Aorta (tissue), 5 donors: Measurements from ENCODE around the gene CCND1. TPM values are rescaled to one million over a fixed set of nuclear protein-coding genes. Genes with fewer than 3 reads are reported as not detected.
"Not testable (repeated sequence)": the region's sequence is repeated elsewhere in the genome, so short reads cannot be mapped to it uniquely, and the experiment has no call there.

Experiments used
- ATAC-seq: fragments of 200-7000 bp; cut with Tn5 transposase; one replicate; pipeline ENCODE4 v1.9.1; 2022; ENCODE audit warnings: moderate library complexity; ENCODE audit not compliant: low FRiP score
- DNase-seq, 2 donors: peaks; one replicate each; pipeline ENCODE4 v3.0.0-alpha.2; 2020
- H3K27ac ChIP-seq, 2 donors: one replicate each; pipeline ENCODE4 v1.5.1; 2013; ENCODE audit warnings: low read length in 2 of 2, mild to moderate bottlenecking in 2 of 2, moderate library complexity in 2 of 2, control low read depth in 1 of 2, inconsistent platforms in 1 of 2, low read depth in 1 of 2
- H3K27me3 ChIP-seq, 2 donors: one replicate each; pipeline ENCODE4 v1.6.1; 2013; ENCODE audit warnings: control low read depth in 1 of 2, low read length in 1 of 2, mild to moderate bottlenecking in 1 of 2, moderate library complexity in 1 of 2; ENCODE audit not compliant: insufficient read depth in 2 of 2, control insufficient read depth in 1 of 2
- H3K36me3 ChIP-seq, 2 donors: one replicate each; pipeline ENCODE4 v1.6.1; 2013; ENCODE audit warnings: control low read depth in 1 of 2, low read length in 1 of 2, mild to moderate bottlenecking in 1 of 2; ENCODE audit not compliant: insufficient read depth in 2 of 2, control insufficient read depth in 1 of 2
- H3K4me1 ChIP-seq, 2 donors: one replicate each; pipeline ENCODE4 v1.6.1; 2013; ENCODE audit warnings: low read length in 2 of 2, control low read depth in 1 of 2, mild to moderate bottlenecking in 1 of 2, moderate library complexity in 1 of 2; ENCODE audit not compliant: insufficient read depth in 2 of 2, control insufficient read depth in 1 of 2
- H3K4me3 ChIP-seq, 2 donors: one replicate each; pipeline ENCODE4 v1.5.1; 2013; ENCODE audit warnings: low read length in 2 of 2, control low read depth in 1 of 2, mild to moderate bottlenecking in 1 of 2
- H3K9me3 ChIP-seq: one replicate; pipeline ENCODE4 v1.6.1; 2013; ENCODE audit warnings: mild to moderate bottlenecking, low read length; ENCODE audit not compliant: control insufficient read depth
- WGBS, 2 donors: extraction: QIAGEN DNeasy Blood & Tissue Kit; methylation state at CpG; one replicate each; pipeline ENCODE4 v1.1.7; 2013; 5-methylcytosine and 5-hydroxymethylcytosine counted together
- intact Hi-C, 2 donors: fragments of 100-400 bp; cut with DNase I; formaldehyde crosslinking; loops; one replicate each; pipeline versions ENCODE4 v1.14.2 to v1.15.0; 2022
- polyA plus RNA-seq, 2 donors: library from polyadenylated mRNA; stranded (reverse); fragments of 200-250 nt; gene quantifications; one replicate each; pipeline ENCODE4 v1.2.3, GENCODE V29; 2013
- total RNA-seq, 2 donors: library from RNA; stranded (reverse); fragmentation: NEBNext Ultra II Directional; extraction: Animal tissue kit (Norgen Biotek cat#: 25700); gene quantifications; one replicate each; pipeline ENCODE4 v1.2.1, GENCODE V29; 2021
- donor health status: healthy with polysubstance abuse.
- donor health status: Bipolar disorder and iron deficiency.
- donor health status: DM: no; HTN: no; CAD: no.
- donor health status: DM: no; HTN: no; CAD: no.
- donor health status: DM: yes; HTN: yes; CAD: no.

CCND1 gene
- total and polyA plus RNA-seq, 4 donors, result 20.9 to 102 (median 71.2) TPM

DNA sequence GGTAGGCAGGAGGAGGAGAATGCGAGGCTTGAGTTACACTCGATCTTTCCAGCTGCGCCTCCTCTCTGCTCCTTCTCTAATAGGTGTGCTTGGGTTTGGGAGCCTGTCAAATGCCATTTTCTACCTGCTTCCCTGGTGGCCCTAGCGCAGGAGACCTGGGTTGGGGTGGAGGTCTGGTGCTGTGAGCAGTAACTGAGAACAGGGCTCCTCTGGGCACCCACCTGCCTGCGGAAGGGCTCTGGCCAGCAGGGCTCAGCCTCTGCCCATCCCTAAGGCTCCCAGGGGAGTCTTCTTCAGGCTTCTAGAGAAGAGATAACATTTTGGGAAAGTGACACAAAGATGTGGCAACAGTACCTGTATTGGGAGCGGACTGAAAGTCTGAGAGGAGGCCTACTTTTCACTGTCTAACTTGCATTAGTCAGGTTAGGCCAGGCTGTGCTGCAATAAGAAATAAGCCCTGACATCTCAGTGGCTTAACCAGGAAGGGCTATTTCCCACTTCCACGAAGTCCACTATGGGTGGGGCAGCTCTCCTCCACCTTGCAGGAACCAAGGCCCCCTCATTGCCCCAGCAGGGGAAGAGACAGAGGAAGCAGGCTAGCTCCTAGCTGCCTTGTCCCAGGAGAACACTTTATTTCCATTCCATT is 41.8 kb downstream of the CCND1 start:
- H3K27me3 ChIP-seq, result no peaks in the 10 kb centered on the region
- 88 to 95% methylated on average over 7 of the region's 7 CpGs for WGBS, 2 donors
- no peak overlapping the region for H3K4me3 ChIP-seq
- ATAC-seq, result no peak
- no peak overlapping the region for H3K27ac ChIP-seq
- no peaks in the 10 kb centered on the region for H3K4me1 ChIP-seq
- no peaks in the 10 kb centered on the region for H3K9me3 ChIP-seq
- DNase-seq, result peak in 1 of 2 donors; percentile 57
- no peaks in the 10 kb centered on the region for H3K36me3 ChIP-seq
- intact Hi-C loops, result no loop called here

DNA sequence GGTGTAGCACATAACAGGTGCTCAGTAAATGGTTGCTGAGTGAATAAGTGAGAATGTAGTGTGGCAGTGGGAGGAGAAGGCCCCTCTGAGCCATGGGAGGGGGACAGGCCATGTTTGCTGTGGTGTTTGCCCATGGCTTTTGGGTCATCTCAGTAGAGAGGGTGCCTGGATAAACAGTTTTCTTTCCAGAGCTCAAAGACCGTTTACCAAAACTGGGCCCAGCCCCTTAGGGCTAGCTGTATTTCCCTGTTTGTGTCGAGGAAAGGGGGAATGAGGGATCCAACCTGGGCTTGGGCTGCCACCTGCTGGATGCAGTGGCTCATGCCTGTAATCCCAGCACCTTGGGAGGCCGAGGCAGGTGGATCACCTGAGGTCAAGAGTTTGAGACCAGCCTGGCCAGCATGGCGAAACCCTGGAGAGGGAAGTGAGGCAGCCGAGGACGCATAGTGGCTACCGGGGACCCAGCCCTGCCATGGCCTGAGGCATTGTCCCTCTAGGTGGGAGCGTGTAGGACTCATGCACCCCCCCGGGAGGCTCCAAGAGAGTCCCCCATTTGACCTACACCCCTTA is 42.9 kb downstream of the CCND1 start:
- ATAC-seq (peak; percentile 39), DNase-seq (peak in 1 of 2 donors; percentile 72)
- Histone ChIP-seq H3K36me3 (no peaks in the 10 kb centered on the region), H3K4me1 (no peaks in the 10 kb centered on the region), H3K27ac (no peak overlapping the region), H3K9me3 (no peaks in the 10 kb centered on the region), H3K27me3 (no peaks in the 10 kb centered on the region), H3K4me3 (no peak overlapping the region)
- intact Hi-C loops, result loop anchor here in 1 of 2 donors (2.0 kb wide), 1 partner anchor 513 kb away; no protein-coding TSS in a partner anchor
- 75 to 78% methylated on average over 9 of the region's 9 CpGs for WGBS, 2 donors

DNA sequence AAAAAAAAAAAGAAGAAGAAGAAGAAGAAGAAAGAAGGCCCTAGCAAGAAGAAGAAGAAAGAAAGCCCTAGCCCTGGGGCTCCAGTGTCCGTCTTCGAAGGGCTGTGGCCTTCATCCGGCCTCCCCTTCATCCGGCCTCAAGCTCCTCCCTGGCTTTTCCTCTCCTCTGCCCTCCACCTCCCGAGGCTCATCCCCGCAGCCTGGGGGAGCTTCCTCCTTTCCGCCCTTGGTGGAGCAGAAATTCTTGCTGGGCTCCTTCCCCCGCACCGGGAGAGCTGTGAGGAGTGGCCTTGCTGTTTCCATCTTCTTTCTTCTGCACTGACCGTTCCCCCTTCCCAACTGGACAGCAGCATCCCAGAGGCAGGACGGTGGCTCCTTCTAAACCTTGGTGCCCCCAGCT is 43.7 kb downstream of the CCND1 start:
- 91 to 92% methylated on average over 11 of the region's 11 CpGs for WGBS, 2 donors
- no peaks in the 10 kb centered on the region for H3K36me3 ChIP-seq
- ATAC-seq (no peak), DNase-seq (peak in 1 of 2 donors; percentile 33)
- H3K9me3 ChIP-seq, result no peaks in the 10 kb centered on the region
- no peaks in the 10 kb centered on the region for H3K27me3 ChIP-seq
- H3K27ac ChIP-seq, result no peak overlapping the region
- no peak overlapping the region for H3K4me3 ChIP-seq
- intact Hi-C loops, result loop anchor here in 1 of 2 donors (2.0 kb wide), 1 partner anchor 512 kb away; no protein-coding TSS in a partner anchor
- no peaks in the 10 kb centered on the region for H3K4me1 ChIP-seq

DNA sequence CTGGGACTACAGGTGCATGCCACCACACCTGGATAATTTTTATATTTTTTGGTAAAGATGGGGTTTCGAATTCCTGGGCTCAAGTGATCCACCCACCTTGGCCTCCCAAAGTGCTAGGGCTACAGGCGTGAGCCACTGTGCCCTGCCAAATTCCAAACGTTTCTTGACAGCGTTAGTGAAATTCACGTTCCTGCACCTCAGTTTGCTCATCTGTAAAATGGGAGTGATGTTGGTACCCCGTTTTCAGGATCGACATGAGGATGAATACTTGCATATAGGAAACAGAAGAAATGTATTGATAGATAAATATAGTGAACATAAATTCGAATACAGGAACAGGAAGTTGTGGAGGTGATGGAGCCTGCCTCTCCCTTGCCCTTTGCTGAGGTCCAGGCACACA is 44.4 kb downstream of the CCND1 start:
- Histone ChIP-seq H3K4me1 (no peaks in the 10 kb centered on the region), H3K27me3 (no peaks in the 10 kb centered on the region), H3K9me3 (no peaks in the 10 kb centered on the region), H3K36me3 (no peaks in the 10 kb centered on the region), H3K27ac (no peak overlapping the region), H3K4me3 (no peak overlapping the region)
- DNase-seq, result no peak
- ATAC-seq, result no peak
- intact Hi-C loops, result loop anchor here in 1 of 2 donors (2.0 kb wide), 1 partner anchor 511 kb away; no protein-coding TSS in a partner anchor
- WGBS, 2 donors, result 66 to 69% methylated on average over 8 of the region's 8 CpGs

DNA sequence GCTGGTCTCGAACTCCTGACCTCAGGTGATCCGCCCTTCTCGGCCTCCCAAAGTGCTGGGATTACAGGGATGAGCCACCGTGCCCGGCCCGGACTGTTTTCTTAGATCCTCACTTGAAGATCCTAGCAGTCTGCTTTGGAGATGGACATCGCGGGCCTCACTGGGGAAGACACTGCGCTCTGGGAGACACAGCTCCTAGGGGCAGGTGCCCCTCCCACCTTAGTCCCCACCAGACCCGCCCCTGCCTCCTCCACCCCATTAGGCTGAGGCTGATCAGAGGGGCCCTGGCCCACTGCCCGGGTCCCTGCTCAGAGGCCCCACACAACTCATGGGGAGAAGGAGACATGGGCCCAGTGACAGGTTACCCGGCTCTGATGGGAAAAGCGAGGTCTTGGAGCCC is 45.5 kb downstream of the CCND1 start:
- DNase-seq (peak in 1 of 2 donors; percentile 67), ATAC-seq (no peak)
- H3K9me3 ChIP-seq, result no peaks in the 10 kb centered on the region
- no peak overlapping the region for H3K27ac ChIP-seq
- 74 to 85% methylated on average over 13 of the region's 13 CpGs for WGBS, 2 donors
- H3K27me3 ChIP-seq, result no peaks in the 10 kb centered on the region
- H3K36me3 ChIP-seq, result no peaks in the 10 kb centered on the region
- no peak overlapping the region for H3K4me3 ChIP-seq
- H3K4me1 ChIP-seq, result no peaks in the 10 kb centered on the region
- intact Hi-C loops, result loop anchor here (2.0 kb wide), 2 partner anchors 202 to 510 kb away; no protein-coding TSS in a partner anchor

DNA sequence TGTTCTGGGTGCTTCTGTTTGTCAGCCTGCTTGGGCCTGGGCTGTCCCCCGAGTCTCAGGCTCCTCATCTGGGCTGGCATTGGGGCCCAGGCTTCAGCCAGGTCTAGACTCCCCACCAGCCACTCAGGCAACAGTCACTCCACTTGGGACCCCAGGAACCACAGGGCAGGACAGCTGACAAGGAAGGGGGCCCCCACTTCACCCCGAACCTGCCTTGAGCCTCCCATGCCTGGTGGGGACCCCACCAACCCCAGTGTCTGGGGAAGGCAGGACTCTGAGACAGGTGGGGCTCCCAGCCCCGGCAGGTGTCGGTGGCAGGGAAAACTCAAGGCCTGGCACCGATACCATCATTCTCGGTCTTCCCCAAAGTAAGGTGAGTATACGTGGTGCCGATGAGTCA is 45.9 kb downstream of the CCND1 start:
- peak in 1 of 2 donors; percentile 38 for DNase-seq
- Histone ChIP-seq H3K36me3 (no peaks in the 10 kb centered on the region), H3K27me3 (no peaks in the 10 kb centered on the region), H3K4me1 (no peaks in the 10 kb centered on the region), H3K4me3 (no peak overlapping the region), H3K9me3 (no peaks in the 10 kb centered on the region), H3K27ac (no peak overlapping the region)
- intact Hi-C loops, result loop anchor here (2.0 kb wide), 2 partner anchors 202 to 510 kb away; no protein-coding TSS in a partner anchor
- 92 to 93% methylated on average over 8 of the region's 8 CpGs for WGBS, 2 donors
- no peak for ATAC-seq

DNA sequence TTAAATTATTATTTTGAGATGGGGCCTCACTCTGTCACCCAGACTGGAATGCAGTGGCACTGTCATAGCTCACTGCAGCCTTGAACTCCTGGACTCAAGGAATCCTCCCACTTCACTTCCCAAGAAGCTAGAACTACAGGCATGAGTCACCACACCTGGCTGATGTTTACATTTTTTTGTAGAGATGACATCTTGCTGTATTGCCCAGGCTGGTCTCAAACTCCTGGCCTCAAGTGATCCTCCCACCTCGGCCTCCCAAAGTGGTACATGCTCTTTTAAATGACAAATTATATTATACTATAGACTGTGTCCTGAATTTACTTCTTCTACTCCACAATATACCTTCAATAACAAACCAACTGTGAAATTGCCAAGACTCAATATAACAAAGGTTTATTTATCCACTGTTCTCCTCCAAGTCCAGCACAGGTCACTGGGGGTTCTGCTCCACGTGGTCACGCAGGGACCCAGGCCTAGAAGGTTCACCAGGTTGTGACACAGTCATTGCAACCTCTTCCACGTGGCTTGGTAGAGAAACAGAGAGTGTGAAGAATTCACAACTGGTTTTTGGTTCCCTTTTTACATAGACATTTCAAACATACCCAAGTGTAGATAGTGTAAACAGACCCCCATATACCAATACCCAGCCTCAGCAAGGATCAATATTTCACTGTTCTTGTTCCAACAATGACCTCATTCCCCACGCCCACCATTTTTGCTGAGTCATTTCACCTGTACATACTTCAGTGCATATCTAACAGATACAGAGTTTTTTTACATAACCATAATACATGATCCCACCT is 47.2 kb downstream of the CCND1 start:
- WGBS, 2 donors, result 84% methylated on average over 5 of the region's 5 CpGs
- H3K27me3 ChIP-seq, H3K4me1 ChIP-seq, ATAC-seq, H3K4me3 ChIP-seq, DNase-seq, H3K27ac ChIP-seq, H3K36me3 ChIP-seq, H3K9me3 ChIP-seq: not testable (repeated sequence)
- intact Hi-C loops, result loop anchor here (2.0 kb wide), 2 partner anchors 201 to 509 kb away; no protein-coding TSS in a partner anchor

DNA sequence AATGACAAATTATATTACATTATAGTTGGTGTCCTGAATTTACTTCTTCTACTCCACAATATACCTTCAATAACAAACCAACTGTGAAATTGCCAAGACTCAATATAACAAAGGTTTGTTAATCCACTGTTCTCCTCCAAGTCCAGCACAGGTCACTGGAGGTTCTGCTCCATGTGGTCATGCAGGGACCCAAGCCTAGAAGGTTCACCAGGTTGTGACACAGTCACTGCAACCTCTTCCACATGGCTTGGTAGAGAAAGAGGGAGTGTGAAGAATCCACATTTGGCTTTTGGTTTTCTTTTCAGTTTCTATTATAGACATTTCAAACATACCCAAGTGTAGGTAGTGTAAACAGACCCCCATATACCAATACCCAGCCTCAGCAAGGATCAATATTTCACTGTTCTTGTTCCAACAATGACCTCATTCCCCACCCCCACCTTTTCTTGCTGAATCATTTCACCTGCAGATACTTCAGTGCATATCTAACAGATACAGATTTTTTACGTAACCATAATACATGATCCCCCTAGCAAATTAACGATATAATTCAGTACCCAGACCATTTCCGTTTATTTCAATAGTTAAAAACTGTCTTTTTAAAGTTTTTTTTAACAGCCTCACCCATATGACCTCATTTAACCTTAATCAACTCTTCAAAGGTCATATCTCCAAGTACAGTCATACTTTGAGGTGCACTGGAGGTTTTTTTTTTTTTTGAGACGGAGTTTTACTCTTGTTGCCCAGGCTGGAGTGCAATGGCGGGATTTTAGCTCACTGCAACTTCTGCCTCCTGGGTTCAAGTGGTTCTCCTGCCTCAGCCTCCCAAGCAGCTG is 48.7 kb downstream of the CCND1 start:
- Histone ChIP-seq H3K9me3 (no peaks in the 10 kb centered on the region), H3K4me3 (no peak overlapping the region), H3K4me1 (no peaks in the 10 kb centered on the region), H3K36me3 (no peaks in the 10 kb centered on the region), H3K27ac (no peak overlapping the region), H3K27me3 (no peaks in the 10 kb centered on the region)
- WGBS, 2 donors, result 92 to 93% methylated on average over 5 of the region's 5 CpGs
- no peak for ATAC-seq
- intact Hi-C loops, result loop anchor here in 1 of 2 donors (10.0 kb wide), 1 partner anchor 195 kb away; no protein-coding TSS in a partner anchor
- no peak for DNase-seq
